ENCODE measurements around the gene LLGL2.
"Not testable (repeated sequence)": the region's sequence is repeated elsewhere in the genome, so short reads cannot be mapped to it uniquely, and the experiment has no call there.

The LLGL2 gene

GRCh38 chr17:75507733-75508719, 17.5 kb upstream of the LLGL2 start:
- DNase-seq, result no peak

GRCh38 chr17:75508931-75509361, 16.6 kb upstream of the LLGL2 start:
- DNase-seq, result no peak

GRCh38 chr17:75509528-75510258, 15.8 kb upstream of the LLGL2 start:
- no peak for DNase-seq

- no peak for DNase-seq
These were observed 14.3 kb upstream of the LLGL2 start for GRCh38 chr17:75511270-75511609.

- DNase-seq, result no peak
These were observed 13.6 kb upstream of the LLGL2 start for GRCh38 chr17:75511610-75512575.

- no peak for DNase-seq
These were observed 12.4 kb upstream of the LLGL2 start for GRCh38 chr17:75512926-75513640.

- DNase-seq, result no peak
These were observed 11.9 kb upstream of the LLGL2 start for GRCh38 chr17:75513641-75514000.

- no peak for DNase-seq
These were observed 11.1 kb upstream of the LLGL2 start for GRCh38 chr17:75514299-75514918.

- DNase-seq, result no peak
These were observed 10.5 kb upstream of the LLGL2 start for GRCh38 chr17:75514919-75515495.

- peak; percentile 70 for DNase-seq
These were observed 9.8 kb upstream of the LLGL2 start, which contains the start of gene CASKIN2 for GRCh38 chr17:75515496-75516254. TSS of gene CASKIN2 (minus strand) at chr17:75515537. CDS start at chr17:75513804, 1,733 bp downstream.

- DNase-seq, result peak; percentile 87
These were observed 9.3 kb upstream of the LLGL2 start, which contains the start of gene TSEN54 for GRCh38 chr17:75516255-75516618. TSS of gene TSEN54 (plus strand) at chr17:75516528. CDS start at chr17:75516561, 33 bp downstream.

- peak; percentile 46 for DNase-seq
These were observed 8.7 kb upstream of the LLGL2 start for GRCh38 chr17:75516619-75517296.

- DNase-seq, result no peak
These were observed 8.1 kb upstream of the LLGL2 start for GRCh38 chr17:75517297-75517865.

- peak; percentile 83 for DNase-seq
These were observed 7.3 kb upstream of the LLGL2 start for GRCh38 chr17:75518201-75518600.

GRCh38 chr17:75518983-75519537, 6.4 kb upstream of the LLGL2 start:
- DNase-seq, result no peak

GRCh38 chr17:75520413-75520812, 5.1 kb upstream of the LLGL2 start:
- not testable (repeated sequence) for DNase-seq

GRCh38 chr17:75521290-75521689, 4.2 kb upstream of the LLGL2 start:
- DNase-seq, result no peak

- DNase-seq, result no peak
These were observed 3.4 kb upstream of the LLGL2 start for GRCh38 chr17:75521951-75522727.

Measured in hematopoietic multipotent progenitor cell treated with erythropoietin and hydrocortisone succinate and interleukin-3 and kit ligand, for 8 days (in vitro differentiated cells).